Stimulated activated CD8-positive, alpha-beta memory T cell treated with anti-CD3 and anti-CD28 coated beads, Interleukin-2, amount 100 ng/mL, for 1 hour (primary cell): ENCODE measurements around the gene DOCK10.
"Not testable (repeated sequence)": the region's sequence is repeated elsewhere in the genome, so short reads cannot be mapped to it uniquely, and the experiment has no call there.

Experiments used
- DNase-seq, 2 donors: peaks; one replicate each; pipeline ENCODE4 v3.0.0-alpha.2; 2020; ENCODE audit warnings: low read depth in 2 of 2

DOCK10 gene

GRCh38 chr2:225041851-225042799, at the start of gene DOCK10:
TSS of gene DOCK10 (minus strand) at chr2:225042468. CDS start at chr2:225042374, 94 bp downstream.
- DNase-seq: peak; percentile 34 to 40

- DNase-seq: no peak
Measured at GRCh38 chr2:225091336-225091735, 49.1 kb upstream of the DOCK10 start.

- DNase-seq: no peak
Measured at GRCh38 chr2:225090746-225091145, 48.5 kb upstream of the DOCK10 start.

- DNase-seq: no peak
Measured at GRCh38 chr2:225086915-225087314, 44.6 kb upstream of the DOCK10 start.

DNA sequence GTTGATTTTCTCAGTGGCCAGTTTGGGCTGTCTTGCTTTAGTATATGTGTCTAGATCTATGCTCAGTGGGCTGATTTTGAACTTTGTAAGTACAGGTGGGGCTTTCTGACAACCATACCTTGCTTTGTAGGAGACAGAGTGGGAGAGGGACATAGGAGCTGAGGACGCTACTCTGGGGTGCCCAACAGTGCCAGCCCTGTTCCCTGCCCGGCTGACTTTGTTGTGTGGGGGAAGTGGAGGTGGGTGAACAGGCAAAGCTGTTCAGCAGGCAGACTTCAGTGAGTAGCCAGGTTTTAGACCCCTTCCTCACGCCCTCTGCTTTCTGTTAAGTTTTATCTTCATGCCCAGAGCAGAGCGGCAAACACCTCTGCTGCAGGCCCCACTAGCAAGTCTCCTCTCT, 44.2 kb upstream of the DOCK10 start:
- DNase-seq: no peak

- no peak for DNase-seq
Measured at GRCh38 chr2:225083276-225083675, 41.0 kb upstream of the DOCK10 start.

DNA sequence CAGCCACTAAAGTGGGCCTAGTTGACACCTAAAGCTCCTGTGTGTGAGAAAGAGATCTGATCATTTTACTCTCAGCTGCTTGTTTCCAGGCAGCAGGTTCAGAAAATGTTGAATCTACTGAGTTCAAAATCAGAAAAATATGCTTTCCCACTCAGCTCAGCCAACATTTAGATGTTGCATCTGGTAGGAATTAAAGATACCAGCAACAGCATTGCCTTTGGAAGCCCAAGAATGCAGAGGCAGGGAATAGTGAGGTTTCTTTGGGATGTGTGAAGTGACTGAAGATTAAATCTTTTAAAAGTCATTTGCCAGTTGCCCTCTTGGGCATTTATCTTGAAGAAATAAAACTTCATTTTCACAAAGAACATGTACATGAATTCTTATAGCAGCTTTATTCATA, 33.9 kb upstream of the DOCK10 start:
- DNase-seq: no peak

DNA sequence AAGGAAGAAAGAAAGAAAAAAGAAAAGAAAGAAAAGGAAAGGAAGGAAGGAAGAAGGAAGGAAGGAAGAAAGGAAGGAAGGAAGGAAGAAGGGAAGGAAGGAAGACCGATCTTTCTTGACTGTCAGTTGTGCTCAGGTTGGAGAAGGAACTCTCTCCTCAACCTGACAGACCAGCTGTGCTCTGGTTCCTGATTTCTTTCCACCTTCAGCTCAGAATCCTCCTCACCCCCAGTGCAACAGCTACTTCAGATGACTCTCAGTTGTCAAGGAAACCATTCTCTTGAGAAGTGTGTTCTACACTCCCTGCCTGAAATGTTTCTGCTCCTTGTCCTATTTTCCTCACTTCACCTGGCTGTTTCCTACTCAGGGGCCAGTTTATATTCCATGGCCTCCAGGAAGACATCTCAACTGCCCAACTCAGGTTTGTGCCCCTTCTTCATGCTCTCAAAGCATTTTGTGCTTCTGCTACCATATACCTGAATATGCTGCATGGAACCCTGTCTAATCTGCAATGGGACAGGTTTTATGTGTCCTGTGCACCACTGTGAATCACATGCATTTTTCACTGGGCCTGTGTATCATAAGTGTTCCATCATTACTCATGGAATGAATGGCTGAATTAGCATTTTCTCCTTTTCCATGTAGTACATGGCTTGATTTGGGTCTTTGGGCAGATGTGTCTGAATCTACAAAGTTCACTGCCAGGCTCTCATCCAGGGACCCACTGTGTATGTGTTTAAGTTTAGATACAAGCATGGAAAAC, 32.8 kb upstream of the DOCK10 start:
- no peak for DNase-seq

DNA sequence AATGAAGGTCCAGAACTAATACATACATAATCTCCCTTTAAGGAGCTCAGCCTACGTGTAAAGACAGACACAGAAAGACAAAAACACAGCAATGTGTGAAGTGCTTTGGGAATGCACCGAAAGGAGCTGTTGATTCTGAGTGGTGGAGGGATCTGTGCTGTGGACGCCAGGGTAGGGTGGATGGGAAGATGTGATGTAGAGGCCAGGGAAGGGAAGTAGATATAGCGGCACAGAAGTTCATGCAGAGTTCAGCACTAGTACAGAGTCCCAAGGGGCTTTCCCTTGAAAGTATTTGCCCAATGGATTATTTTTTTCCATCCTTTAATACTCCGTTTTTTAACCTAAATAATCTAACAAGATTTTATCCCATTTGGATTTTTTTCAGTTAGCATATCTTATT, 32.1 kb upstream of the DOCK10 start:
- DNase-seq: no peak

DNA sequence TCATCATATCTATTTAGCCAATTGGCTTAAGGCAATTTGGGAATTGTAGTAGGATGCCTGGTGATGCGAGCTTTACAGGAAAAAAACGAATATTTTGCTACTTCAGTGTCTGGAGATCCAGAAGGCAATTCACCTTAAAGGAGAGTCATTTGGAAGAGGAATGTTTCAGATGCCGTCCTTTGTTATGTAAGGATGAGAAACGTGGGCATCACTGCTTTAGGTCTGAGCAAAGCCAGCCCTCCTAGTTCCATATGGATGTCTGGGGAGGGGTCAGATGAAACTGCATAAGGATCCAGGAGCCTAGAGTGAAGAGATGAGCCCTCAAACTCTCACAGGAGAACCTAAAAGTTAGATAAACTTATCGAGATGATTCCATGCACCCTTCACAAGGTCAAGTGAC, 30.9 kb upstream of the DOCK10 start:
- no peak for DNase-seq

GRCh38 chr2:225072444-225072843, 30.2 kb upstream of the DOCK10 start:
- no peak for DNase-seq

GRCh38 chr2:225070811-225071210, 28.5 kb upstream of the DOCK10 start:
- DNase-seq: no peak

DNA sequence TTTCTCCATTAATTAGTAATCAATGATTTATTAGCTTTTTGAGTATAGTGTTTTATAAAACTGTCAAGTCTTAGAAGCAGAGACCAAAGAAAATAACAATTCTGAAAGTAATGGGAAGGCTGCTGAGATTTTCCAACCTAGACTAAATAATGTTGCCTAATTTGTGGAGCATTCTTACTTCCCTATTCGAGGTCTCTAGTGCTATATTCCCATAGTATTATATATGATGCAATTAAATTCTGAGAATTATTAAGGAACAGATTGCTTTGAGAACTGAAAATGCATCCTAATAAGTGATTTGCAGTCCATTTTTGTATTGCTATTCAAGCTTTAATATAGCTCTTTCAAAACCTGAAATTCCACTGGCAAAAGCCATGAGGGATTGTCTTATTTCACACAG, 27.7 kb upstream of the DOCK10 start:
- DNase-seq: no peak

GRCh38 chr2:225069477-225069876, 27.2 kb upstream of the DOCK10 start:
- no peak for DNase-seq

DNA sequence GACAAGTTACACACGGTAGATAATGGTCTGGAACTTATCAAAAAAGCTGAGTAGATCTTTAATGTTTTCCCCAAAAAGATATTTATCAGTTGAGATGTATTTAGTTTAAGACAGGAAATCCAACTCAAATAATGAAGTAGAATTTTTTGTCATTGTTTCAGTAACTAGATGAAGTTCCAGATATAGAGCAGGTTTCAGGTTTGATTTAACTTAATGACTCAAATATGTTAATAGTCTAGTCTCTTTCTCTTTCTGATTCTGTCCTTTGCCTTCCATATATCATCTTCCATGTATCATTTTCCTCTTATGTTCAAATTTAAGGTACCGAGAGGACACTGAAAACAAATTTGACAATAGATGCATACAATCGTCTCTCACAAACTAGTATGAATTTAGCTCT, 23.6 kb upstream of the DOCK10 start:
- DNase-seq: no peak

GRCh38 chr2:225064928-225065327, 22.7 kb upstream of the DOCK10 start:
- no peak for DNase-seq

- DNase-seq: no peak
Measured at GRCh38 chr2:225064362-225064761, 22.1 kb upstream of the DOCK10 start.

- no peak for DNase-seq
Measured at GRCh38 chr2:225056330-225057073, 14.2 kb upstream of the DOCK10 start.

GRCh38 chr2:225055714-225056113, 13.4 kb upstream of the DOCK10 start:
- DNase-seq: no peak

DNA sequence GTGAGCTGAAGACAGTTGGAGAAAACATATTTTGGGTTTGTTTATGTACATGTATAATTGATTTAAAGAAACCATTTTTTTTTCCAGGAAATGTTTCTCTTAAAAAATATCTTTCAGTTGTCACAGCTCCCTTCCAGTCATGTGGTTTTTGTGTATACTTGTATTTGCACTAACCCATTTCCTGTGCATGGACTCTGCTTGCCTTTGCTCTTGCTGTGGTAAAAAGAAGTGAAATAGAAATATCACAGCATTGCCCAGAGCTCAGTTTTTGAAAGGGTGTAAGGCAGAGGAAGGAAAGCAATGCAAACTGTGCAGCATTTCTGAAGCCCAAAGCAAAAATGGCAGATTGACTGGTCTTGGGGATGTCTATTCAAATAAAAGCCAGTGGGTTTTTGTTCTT, 10.4 kb upstream of the DOCK10 start:
- no peak for DNase-seq

- not testable (repeated sequence) for DNase-seq
Measured at GRCh38 chr2:225047502-225047901, 5.2 kb upstream of the DOCK10 start.

DNA sequence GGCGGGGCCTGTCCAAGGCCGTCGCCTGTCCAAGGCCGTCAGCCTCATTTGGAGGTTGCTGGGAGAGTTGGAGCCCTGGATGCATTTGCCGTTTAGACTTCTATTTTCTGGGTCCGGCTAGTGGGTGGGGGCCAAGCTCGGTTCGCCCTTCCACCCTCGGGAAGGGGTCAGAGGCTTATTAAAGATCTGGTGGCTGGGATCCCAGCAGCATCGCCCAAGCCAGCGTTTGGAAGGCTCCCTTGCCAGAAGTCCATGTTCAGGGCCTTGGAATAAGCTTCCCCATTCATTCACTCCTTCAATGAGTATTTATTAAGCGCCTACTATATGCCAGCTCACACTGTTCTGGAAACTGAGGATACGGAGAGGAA, 516 bp upstream of the DOCK10 start:
- no peak for DNase-seq
